GM19324 (cell line): ENCODE measurements around the gene CUBN.

Source experiments
- ATAC-seq: cut with Tn5 transposase; IDR thresholded peaks from one replicate; pipeline ENCODE4 v1.9.1; 2021; ENCODE audit warnings: mild to moderate bottlenecking, moderate library complexity; ENCODE audit not compliant: unreplicated experiment, low FRiP score

The CUBN gene

GRCh38 chr10:16814012-16814411 is 315.6 kb downstream of the CUBN start:
- ATAC-seq, result no peak

- ATAC-seq, result no peak
These were observed 316.9 kb downstream of the CUBN start for GRCh38 chr10:16812676-16813075.

GRCh38 chr10:16811765-16812164 is 317.8 kb downstream of the CUBN start:
- no peak for ATAC-seq

DNA sequence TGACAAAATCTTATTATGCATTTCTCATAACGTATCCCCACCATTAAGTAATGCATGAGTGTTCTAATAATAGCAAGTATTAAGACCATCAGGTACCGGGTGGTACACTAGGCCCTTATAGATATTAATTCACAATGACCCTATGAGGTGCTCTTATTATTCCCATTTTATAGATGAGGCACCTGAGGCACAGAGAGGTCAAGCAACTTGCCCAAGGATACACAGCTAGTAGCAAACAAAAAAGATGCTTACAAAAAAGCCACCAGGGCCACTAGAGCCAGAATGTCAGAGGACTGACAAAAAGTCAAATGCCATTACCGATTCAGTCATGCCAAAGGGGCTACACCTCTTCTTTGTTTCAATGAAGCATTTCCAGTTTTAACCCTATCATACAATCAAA is 318.3 kb downstream of the CUBN start:
- ATAC-seq, result no peak

DNA sequence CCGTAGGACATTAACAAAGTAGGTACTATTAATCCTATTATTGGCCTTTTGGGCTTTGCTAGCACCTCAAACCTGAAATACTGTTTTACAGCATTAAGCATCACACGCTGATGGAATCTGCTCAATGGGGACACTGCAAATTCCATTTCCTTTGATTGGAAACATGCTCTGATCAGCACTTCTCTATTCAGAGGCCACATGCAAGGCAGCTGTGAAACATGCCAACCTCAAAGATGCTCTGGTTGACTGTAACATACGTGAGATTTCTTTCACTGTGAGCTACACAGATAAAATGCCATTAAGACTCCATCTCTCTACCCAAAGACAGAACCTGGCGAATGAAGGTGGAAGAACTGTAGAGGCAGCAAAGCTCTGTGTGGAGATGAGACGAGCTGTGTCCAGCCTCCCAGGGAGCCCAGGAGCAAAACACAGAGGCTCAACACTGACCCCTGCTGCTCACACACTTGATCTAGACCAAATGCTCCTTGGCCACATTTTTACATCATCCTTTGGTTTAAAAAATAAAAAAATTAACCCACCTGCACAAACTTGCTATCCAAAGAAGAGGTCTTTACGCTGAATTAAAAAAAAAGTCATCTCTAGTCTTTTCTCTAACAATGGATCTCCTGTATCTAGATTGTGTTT is 320.4 kb downstream of the CUBN start:
- ATAC-seq, result peak; percentile 71

GRCh38 chr10:16804123-16804522 is 325.5 kb downstream of the CUBN start:
- no peak for ATAC-seq

- ATAC-seq, result no peak
These were observed 326.1 kb downstream of the CUBN start for GRCh38 chr10:16803464-16803863.

- ATAC-seq, result peak; percentile 59
These were observed 330.0 kb downstream of the CUBN start for GRCh38 chr10:16799621-16800020.

DNA sequence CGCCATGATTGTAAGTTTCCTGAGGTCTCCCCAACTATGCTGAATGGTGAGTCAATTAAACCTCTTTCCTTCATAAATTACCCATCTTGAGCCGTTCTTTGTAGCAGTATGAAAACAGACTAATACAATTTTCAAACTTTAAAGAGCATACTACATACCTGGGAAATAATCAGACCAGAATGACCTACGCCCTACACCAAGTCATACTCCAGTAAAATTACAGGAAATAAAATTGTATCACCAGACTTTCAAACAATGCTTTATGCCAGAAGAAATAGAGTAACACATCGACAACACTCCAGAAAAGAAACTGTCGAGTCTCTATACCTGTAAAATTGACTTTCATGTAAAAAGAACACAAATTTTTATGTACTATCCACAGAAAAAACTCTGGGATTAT is 331.0 kb downstream of the CUBN start:
- no peak for ATAC-seq

DNA sequence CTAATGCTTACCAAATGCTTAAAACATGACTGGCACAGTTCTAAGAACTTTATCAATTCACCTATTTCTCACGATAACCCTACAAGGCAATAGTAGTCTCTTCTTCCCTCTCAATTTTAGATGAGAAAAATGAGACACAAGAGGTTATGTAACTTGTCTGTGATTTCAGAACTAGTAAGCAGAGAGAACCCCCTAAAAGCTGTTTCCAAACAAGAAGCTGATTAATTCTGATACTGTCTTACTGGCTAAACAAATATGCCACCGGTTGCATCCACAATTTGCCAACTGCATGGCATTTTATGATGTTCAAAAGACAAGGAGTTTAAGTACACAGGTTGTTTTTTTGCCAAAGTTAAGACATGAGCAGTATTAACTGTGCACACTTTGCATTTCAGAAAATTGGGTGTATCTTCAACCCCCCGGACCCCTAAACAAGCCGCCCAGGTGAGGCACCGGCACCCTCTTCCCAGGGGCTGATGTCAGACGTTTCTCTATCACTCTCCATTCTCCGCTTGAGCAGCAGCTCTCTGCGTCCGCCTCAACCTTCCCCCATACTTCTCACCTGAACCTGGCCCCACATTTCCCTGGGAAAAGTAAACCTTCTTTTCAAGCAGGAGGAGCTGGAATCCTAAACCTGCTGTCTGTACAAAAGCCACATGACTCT is 334.1 kb downstream of the CUBN start:
- no peak for ATAC-seq

DNA sequence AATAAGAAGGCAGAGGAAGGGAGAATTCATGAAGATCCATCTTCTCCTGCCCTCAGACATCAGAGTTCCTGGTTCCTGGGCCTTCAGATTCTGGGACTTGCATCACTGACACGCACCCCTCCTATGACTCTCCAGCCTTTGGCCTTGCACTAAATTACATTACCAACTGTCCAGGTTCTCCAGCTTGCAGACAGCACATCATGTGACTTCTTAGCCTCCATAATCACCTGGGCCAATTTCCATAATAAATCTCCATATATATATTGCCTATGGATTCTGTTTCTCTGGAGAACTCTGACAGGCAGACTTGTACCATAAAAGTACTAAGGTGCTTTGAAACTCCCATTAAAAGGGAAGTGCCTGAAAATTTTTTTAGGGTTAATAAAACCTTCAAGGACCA is 335.6 kb downstream of the CUBN start:
- no peak for ATAC-seq

DNA sequence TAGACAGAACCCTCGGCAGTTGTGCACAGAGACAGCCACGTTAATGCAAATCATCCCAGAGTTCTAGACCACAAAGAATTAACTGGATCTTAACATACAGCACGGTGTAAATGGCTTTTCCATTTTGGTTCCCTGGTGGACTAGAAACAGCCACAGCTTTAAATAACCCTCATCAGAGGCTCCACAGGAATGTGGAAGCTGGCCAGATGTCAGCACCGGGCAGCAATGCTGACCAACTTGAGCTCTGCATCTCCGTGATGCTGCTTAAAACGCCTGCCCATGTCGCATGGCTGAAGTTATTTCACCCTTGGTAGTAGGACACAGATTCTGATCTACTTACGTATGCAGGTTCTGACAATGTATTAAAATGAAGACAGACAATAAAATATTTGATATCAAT is 336.9 kb downstream of the CUBN start:
- no peak for ATAC-seq

DNA sequence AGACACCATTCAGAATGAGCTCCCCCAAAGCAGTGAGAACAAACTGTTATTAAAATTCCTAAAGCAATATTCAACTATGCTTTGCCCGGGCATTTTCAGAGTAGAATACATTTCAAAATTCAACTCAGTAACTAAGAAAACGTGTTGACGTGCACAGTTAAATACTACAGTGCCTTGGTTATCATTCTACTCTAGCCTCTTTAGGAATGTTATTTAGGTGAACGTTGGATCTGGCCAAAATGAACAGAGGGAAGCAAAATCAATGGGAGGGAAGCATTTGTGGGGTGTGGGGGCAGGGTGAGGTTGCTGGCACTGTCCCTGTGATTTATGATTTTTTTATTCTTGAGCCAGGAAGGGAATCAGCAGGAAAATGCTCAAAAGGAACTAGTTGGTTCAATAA is 339.8 kb downstream of the CUBN start:
- ATAC-seq, result no peak

GRCh38 chr10:16789261-16789660 is 340.4 kb downstream of the CUBN start:
- ATAC-seq, result no peak

DNA sequence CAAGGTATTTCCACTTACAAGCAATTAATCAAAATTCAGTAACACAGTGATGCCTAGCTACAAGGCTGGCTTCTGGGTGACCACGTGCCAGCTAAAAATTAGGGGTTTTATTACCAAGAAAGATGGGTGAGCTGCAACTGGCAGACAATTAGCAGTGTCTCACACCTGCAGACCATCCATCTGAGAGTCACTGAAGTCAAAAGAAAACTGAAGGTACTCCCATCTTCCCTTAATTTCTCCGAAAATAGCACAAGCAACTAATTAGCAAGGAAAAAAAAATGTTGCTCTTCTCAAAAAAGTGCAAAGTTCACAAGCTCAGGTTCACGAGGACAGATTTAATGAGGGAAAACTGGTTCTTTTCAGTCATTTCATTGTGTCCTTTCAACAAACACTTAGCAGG is 340.8 kb downstream of the CUBN start:
- no peak for ATAC-seq

DNA sequence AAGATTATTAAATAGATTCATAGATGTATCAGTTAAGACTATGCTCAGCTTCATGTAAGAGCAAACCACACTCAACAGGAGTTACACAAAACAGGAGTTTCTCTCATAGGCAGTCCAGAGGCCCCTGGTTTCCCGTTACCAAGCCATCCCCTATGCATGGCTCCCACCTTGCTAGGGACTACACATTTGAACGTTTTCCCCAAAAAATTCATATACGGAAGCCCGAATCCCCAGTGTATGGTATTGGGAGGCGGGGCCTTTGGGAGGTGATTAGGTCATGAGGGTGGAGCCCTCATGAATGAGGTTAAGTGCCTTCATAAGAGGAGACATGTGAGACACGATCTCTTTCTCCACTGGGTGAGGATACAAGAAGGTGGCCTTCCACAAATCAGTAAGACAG is 341.5 kb downstream of the CUBN start:
- no peak for ATAC-seq

- ATAC-seq, result no peak
These were observed 342.2 kb downstream of the CUBN start for GRCh38 chr10:16787361-16787791.

DNA sequence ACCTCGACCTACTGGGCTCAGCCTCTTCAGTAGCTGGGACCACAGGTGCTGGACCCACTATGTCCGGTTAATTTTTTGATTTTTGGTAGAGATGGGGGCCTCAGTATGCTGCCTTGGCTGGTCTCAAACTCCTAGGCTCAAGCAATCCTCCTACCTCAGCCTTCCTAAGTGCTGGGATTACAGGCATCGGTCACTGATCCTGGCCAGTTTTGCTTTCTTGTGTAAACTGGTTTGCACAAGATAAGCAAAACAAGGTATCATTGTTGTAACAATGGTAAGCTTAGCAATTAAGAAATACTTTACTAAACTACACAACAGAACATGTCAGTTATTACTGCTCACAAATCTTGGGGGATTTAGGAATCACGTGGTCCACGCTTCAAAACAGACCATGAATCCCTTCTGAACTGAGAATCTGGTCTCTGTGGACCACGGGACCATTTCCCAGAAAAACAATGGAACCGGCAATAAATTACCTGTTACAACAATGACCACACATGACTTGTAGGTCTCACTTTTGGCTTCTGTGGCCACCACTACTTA is 349.2 kb downstream of the CUBN start:
- ATAC-seq, result no peak

DNA sequence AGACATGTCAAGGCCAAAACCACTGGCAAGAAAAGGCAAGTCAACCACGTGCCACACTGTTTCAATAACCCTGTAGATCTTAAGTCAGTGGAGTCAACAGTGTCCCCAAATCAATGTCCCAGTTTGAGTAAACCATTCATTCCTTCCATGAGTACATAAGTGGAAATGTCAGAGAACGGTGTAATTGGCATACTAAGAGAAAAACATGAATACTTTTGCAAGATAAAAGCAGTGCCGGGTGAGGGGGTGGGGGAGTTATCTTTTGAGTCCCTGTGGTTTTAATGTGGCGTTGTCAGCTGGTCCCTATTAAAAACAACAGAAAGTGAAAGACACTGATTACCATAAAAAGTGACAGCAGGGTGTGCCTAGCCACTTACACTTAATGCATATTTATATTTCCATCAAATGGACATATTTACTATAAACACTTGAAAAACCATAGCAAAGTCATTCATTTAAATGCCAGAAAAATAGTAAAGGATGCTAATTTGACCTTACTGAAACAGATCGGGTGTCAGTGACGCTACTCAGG is 350.2 kb downstream of the CUBN start:
- ATAC-seq, result peak; percentile 57

DNA sequence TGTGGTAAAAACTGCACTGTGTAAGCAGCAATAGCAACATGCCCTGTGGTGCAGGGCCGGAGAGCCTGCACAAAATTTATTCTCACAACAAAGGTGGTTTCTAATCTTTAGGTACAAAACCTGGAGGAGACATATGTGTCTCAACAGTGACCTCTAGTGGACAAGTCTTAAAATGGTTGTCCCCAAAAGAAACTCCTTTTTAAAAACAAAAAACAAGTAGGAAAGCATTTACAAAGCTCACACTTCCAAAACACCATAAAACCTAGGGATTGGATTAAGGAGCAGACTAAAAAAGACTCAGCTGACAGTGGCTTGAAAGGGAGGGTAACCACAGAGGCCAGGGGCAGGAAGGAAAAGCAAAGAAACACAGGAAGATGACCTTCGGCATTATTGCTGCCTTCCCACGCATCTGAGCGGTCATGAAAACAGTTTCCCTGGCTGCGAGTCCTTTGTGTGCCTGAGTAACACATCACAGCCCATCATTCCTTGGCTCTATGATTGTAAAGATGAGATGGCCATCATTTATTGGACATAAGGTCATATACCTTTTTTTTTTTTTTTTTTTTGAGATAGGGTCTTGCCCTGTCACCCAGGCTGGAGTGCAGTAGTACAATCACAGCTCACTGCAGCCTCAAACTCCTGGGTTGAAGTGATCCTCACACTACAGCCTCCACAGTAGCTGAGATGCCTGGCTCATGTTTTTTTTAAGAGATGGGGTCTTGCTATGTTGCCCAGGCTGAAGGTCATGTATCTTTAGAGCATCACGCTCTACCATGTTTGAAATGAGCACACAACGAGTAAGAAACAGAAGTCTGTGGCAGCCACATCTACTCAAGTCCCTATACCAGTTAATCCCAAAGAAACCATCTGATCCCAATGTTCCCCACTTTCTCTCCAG is 351.9 kb downstream of the CUBN start:
- no peak for ATAC-seq

- ATAC-seq, result no peak
These were observed 352.7 kb downstream of the CUBN start for GRCh38 chr10:16776896-16777295.
